GM19324 (cell line): ENCODE data around the gene EPHB6.

ENCODE experiments used
- ATAC-seq: cut with Tn5 transposase; IDR thresholded peaks from one replicate; pipeline ENCODE4 v1.9.1; 2021; ENCODE audit warnings: mild to moderate bottlenecking, moderate library complexity; ENCODE audit not compliant: unreplicated experiment, low FRiP score

Gene EPHB6

GRCh38 chr7:142876236-142876960, 21.5 kb downstream of the EPHB6 start:
- ATAC-seq = no peak

GRCh38 chr7:142876991-142877910, 22.4 kb downstream of the EPHB6 start:
- no peak for ATAC-seq

- no peak for ATAC-seq
Observed at GRCh38 chr7:142878315-142878714, 23.4 kb downstream of the EPHB6 start.

GRCh38 chr7:142879060-142879459, 24.2 kb downstream of the EPHB6 start:
- no peak for ATAC-seq

DNA sequence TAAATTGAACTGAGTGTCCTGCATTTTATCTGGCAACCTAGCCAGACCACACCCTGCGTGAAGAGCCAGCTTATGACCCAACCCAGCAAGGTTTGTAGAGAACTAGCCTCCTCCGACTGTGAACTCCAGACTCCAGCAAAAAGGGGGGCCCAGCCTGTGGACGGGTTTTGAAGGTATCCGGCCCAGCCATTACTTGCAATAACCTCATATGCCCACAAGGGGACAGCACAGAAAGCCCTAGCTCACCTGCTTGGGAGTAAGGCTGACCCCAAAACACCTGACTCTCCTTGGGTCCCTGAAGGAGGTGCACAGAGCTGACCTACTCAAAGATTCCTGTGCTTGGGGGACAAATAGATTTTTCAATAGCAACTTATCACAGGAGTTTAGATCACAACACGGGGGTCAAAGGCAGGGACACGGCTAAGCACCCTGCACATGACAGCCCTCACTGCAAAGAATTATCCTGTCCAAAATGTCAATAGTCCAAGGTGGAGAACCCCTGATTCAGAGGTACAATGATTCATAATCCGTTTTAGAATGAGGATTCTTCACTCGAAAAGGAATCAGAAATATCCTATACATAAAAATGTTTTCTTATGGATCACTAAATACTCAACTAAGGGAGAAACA, 26.1 kb downstream of the EPHB6 start:
- ATAC-seq = no peak

GRCh38 chr7:142881586-142882337, 26.9 kb downstream of the EPHB6 start:
- no peak for ATAC-seq

GRCh38 chr7:142882338-142882678, 27.4 kb downstream of the EPHB6 start:
- ATAC-seq = no peak

- ATAC-seq = no peak
Observed at GRCh38 chr7:142883145-142883544, 28.3 kb downstream of the EPHB6 start.

GRCh38 chr7:142883571-142884285, 28.9 kb downstream of the EPHB6 start:
- no peak for ATAC-seq

GRCh38 chr7:142884286-142884640, 29.4 kb downstream of the EPHB6 start:
- no peak for ATAC-seq

DNA sequence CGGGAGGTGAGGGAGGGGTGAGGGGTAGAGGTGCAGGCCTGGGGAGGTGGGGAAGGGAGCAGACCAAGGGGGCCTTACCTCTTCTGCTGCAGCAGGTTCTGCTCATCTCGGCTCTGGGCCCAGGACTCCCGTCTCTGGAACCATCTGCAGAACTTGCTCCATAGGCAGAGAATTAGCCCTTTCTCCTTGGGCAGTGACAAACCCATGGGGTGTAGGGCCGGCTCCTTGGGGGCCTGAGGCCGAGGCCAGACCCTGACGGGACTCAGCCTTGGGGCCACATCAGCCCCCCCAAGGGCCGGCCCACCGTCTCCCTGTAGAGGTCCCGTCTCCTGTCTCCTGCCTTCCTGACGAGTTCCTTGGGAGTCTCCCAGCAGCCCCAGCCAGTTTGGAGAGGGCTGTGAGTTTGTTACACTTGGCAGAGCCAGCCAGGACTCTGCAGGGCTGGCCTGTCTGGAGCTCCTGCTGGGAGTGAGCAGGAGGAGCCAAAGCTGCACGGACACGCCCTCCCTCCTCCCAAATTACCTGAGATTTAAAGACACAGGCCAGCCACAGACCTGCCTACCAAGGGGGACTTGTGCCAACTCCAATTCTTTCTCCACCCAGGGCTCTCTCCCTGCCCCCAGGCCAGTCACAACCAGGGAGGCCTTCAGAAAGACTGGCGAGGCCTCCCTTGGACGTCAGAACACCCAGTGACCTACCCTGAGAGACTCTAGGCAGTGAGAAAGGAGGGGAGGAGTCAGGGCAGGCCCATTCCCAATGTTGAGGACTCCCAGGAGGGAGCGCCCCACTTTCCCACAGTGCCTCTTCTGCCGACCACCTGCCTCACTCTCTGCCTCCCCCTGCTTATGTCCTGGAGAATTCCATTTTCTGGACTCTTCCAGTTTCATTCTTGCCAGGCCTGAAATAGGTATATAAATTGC, 30.7 kb downstream of the EPHB6 start, which contains the start of gene TRPV6:
TRPV6 (minus strand) TSS at position 435 of the 920 bp plus-strand sequence.
- no peak for ATAC-seq

DNA sequence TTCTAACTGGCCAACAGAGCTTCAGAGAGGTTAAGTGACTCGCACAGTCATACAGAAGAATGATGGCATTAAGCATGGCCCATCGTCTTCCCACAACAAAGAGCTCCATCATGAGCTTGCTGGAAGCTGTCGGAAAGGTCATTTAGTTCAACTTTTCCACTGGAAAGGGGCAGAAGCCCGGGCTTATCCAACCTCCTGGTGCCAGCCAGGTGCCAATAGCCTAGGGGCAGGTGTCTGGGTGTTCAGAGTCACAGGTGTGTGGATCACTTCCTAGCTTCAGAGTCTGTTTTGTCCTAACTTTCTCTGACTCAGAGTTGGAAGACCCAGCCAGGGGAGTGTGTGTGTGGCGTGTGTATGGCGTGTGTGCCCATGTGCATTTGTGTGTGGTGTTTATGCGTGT, 32.0 kb downstream of the EPHB6 start:
- ATAC-seq = no peak

DNA sequence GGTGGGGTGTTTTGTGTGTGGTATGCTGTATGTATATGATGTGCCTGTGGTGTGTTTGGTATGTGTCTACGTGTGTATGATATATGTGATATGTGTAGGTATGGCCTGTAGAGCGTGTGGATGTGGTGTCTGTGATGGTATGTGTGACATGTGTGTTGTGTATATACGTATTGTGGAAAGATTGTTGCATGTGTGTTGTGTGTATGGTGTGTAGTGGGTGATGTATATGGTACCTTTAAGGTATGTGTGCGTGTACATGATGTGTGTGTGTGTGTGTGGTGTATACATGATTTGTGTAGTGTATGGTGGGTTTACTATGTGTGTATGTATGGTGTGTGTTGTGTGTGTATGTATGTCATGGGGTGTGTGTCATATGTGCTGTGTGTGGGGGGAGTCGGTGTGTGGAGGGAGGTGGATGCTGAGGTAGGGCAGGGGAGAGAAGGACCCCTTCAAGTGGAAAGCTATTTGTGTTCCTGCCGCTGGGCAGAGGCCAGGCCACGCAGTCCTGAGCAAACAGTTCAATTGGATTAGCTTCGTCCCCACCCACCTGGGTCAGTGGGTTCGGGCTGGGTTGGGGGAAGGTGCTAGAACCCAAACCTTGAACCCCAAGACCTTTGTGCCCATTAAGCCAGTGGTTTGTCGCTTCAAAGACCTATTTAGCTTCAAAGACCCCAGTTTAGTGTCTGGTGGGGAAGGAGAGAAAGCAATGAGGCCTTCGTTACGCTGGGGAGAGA, 32.6 kb downstream of the EPHB6 start:
- no peak for ATAC-seq

DNA sequence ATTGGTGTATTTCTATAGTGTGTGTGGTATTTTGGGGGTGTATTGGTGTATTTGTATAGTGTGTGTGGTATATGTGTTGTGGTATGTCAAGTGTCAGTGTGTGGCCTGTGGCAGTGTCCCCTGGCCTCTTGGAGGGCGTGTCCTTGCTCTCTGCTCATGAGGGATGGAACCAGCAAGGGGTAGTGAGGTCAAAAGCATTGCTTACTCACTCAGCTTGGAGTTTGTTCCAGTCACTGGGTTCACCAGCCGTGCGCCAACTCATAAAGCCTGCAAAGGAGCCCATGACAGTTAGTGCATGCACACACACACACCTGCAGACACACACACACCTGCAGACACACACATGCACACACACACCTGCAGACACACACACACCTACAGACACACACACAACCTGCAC, 34.9 kb downstream of the EPHB6 start:
- ATAC-seq = no peak

DNA sequence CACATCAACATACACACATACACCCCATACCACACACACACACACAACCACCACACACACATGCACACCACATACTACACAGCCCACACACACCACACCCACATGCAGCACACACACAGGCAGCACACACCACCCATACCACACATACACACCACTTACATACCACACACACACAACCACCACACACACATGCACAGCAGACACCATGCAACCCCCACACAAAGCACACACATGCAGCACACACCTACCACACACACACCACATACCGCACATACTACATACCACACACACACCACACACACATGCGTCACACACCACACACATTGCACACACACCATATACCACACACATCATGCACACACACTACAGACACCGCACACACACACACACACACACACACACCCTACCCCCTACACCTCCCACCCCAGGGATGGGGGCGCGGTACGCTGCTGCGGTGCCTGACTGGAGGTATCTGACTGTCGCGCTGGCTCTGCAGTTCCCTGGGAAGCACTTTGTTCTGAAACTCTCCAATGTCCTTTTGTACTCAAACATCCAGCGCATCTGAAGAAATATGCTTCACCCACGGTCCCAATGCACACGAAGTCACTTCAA, 36.1 kb downstream of the EPHB6 start:
- ATAC-seq = no peak

DNA sequence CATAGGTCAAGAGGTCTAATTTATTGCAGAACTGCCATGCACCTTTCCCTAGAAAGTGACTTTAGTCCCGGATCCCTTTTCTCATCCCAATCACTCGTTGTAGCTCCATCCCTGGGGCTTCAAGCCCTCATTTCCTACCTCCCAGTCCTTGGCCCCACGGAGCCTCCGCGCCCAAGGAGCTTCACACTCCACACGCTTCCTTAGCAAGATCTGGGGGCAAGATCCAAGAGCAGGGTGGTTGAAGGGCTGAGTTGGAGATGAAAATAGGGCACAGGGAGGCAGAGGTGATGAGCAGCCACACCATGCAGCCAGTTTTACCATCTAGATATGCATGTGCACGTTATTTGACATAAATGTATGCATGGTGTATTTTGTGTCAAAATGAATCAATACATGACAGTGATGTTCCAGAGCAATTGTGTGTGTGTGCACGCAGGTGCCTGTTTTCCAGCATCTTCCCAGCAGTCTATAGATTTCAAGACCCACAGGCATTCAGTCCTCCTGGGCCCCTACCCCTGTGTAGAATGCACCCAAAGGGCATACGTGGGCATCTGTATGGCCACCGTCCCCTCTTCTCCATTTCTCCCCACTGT, 36.7 kb downstream of the EPHB6 start:
- no peak for ATAC-seq

DNA sequence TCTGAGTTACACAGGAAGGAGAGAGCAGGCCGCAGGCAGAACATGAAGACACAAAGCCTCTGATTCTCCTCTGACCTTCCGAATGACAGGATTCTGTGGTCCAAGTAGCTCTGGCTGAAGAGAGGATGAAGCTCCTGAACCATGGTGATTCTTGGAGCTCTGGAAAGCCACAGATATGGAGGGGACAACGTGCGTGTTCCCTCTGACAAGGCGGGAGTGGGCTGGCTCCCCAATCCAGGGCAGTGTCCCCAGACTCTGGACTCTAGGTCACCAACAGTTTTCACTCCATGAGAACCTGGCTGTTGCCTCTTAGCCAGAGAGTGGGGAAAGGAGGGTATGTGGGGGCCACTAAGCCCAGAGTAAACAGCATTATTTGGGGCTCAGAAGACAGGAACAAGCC, 38.1 kb downstream of the EPHB6 start:
- no peak for ATAC-seq
